Measurements from ENCODE around the gene CEACAM5.

CEACAM5 gene

GRCh38 chr19:41718761-41719160 lies 10.3 kb downstream of the CEACAM5 start:
- TF ChIP-seq, protein P1, sequence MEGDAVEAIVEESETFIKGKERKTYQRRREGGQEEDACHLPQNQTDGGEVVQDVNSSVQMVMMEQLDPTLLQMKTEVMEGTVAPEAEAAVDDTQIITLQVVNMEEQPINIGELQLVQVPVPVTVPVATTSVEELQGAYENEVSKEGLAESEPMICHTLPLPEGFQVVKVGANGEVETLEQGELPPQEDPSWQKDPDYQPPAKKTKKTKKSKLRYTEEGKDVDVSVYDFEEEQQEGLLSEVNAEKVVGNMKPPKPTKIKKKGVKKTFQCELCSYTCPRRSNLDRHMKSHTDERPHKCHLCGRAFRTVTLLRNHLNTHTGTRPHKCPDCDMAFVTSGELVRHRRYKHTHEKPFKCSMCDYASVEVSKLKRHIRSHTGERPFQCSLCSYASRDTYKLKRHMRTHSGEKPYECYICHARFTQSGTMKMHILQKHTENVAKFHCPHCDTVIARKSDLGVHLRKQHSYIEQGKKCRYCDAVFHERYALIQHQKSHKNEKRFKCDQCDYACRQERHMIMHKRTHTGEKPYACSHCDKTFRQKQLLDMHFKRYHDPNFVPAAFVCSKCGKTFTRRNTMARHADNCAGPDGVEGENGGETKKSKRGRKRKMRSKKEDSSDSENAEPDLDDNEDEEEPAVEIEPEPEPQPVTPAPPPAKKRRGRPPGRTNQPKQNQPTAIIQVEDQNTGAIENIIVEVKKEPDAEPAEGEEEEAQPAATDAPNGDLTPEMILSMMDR (IDR thresholded peaks at IDR 0.05; ENCODE audit: borderline replicate concordance, insufficient read depth, low read depth, low read length) = no peak
- H3K4me3 ChIP-seq (ENCODE audit: low read depth, low read length) = no peak overlapping the region

DNA sequence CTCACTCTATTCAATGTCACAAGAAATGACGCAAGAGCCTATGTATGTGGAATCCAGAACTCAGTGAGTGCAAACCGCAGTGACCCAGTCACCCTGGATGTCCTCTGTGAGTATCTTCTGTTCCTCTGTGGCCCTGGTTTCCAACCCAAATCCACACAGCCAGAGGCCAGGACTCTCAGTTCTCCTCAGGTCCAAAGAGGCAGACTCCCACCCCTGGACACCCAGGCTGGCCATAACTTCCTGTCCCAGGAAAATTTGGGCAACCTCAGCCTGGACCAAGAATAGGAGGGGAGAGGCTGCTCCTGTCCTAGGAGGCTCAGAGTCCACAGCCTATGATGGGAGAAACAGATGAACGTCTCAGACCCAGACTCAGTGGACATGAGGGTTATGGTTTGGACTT lies 11.7 kb downstream of the CEACAM5 start:
- no peak overlapping the region for H3K4me3 ChIP-seq (ENCODE audit: low read depth, low read length)
- TF ChIP-seq, protein P1 (IDR thresholded peaks at IDR 0.05; ENCODE audit: borderline replicate concordance, insufficient read depth, low read depth, low read length) = no peak

GRCh38 chr19:41726493-41726892 lies 18.1 kb downstream of the CEACAM5 start:
- TF ChIP-seq, protein P1 (IDR thresholded peaks at IDR 0.05; ENCODE audit: borderline replicate concordance, insufficient read depth, low read depth, low read length) = no peak
- H3K4me3 ChIP-seq (ENCODE audit: low read depth, low read length) = no peak overlapping the region

- H3K4me3 ChIP-seq (ENCODE audit: low read depth, low read length) = no peak overlapping the region
- TF ChIP-seq, protein P1 (IDR thresholded peaks at IDR 0.05; ENCODE audit: borderline replicate concordance, insufficient read depth, low read depth, low read length) = no peak
These were observed 25.7 kb downstream of the CEACAM5 start for GRCh38 chr19:41734156-41734555.

GRCh38 chr19:41734585-41734984 lies 26.2 kb downstream of the CEACAM5 start:
- H3K4me3 ChIP-seq (ENCODE audit: low read depth, low read length) = no peak overlapping the region
- TF ChIP-seq, protein P1 (IDR thresholded peaks at IDR 0.05; ENCODE audit: borderline replicate concordance, insufficient read depth, low read depth, low read length) = no peak

- TF ChIP-seq, protein P1 (IDR thresholded peaks at IDR 0.05; ENCODE audit: borderline replicate concordance, insufficient read depth, low read depth, low read length) = no peak
- H3K4me3 ChIP-seq (ENCODE audit: low read depth, low read length) = no peak overlapping the region
These were observed 26.7 kb downstream of the CEACAM5 start for GRCh38 chr19:41735071-41735600.

DNA sequence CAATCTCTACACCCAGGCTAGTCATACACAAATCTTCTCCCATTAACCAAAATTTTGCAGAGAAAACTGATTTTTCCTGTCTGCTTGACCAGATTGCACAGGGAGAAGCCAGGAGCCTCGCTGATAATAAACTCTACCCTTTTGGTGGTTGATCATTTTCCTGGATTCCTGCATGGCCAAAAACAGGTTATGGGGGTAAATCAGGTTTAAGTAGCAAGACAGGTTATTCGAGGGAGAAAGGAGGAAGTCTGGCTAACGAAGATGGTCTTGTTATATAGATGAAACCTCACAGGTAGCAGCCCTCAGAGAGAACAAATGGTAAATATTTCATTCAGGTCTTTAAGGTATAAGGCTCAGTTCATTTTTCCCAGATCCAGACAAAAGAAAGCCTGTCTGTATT lies 30.9 kb downstream of the CEACAM5 start:
- TF ChIP-seq, protein P1 (IDR thresholded peaks at IDR 0.05; ENCODE audit: borderline replicate concordance, insufficient read depth, low read depth, low read length) = no peak
- H3K4me3 ChIP-seq (ENCODE audit: low read depth, low read length) = no peak overlapping the region
